Caki2 (cell line): Measurements from ENCODE around the gene HRAS. TPM values are rescaled to one million over a fixed set of nuclear protein-coding genes. Genes with fewer than 3 reads are reported as not detected.
A peak's percentile ranks its signal among the peaks of the same experiment; 100 is the strongest.

Experiments
- DNase-seq: peaks from one replicate; pipeline ENCODE4 v3.0.0-alpha.2; 2015; ENCODE audit warnings: low read depth
- in situ Hi-C: cut with HindIII; loops from 2 replicates; pipeline ENCODE4 v1.10.0; 2016; ENCODE audit warnings: low sequenced_read_pairs, low pct_unique_long_range_greater_than_20kb, mixed read lengths
- total RNA-seq: library from RNA; depleted of rRNA; stranded (reverse); fragments of >200 nt; shearing (Covaris generic); gene quantifications from 2 replicates; pipeline ENCODE4 v1.2.3, GENCODE V29; 2014; ENCODE audit warnings: low replicate concordance

Gene HRAS
- total RNA-seq, 1 experiment from 2014 or later, result 43.8 TPM

GRCh38 chr11:538431-539051 is 3.2 kb upstream of the HRAS start:
- in situ Hi-C loops, result no loop called here
- DNase-seq, result no peak

- DNase-seq, result no peak
- in situ Hi-C loops, result no loop called here
Measured at GRCh38 chr11:537622-538430, 2.5 kb upstream of the HRAS start.

GRCh38 chr11:536841-537621 is 1.7 kb upstream of the HRAS start, which contains the start of gene LRRC56:
TSS of gene LRRC56 (plus strand) at chr11:537527. CDS start at chr11:540685, 3,158 bp downstream.
- DNase-seq, result peak; percentile 85
- in situ Hi-C loops, result no loop called here

- DNase-seq, result no peak
- in situ Hi-C loops, result no loop called here
Measured at GRCh38 chr11:535210-535518, 212 bp downstream of the HRAS start.

GRCh38 chr11:534396-535209 is 773 bp downstream of the HRAS start:
- DNase-seq, result no peak
- in situ Hi-C loops, result no loop called here

- no peak for DNase-seq
- in situ Hi-C loops, result no loop called here
Measured at GRCh38 chr11:533586-534395, 1.6 kb downstream of the HRAS start.

- DNase-seq, result no peak
- in situ Hi-C loops, result no loop called here
Measured at GRCh38 chr11:532986-533585, 2.3 kb downstream of the HRAS start.

GRCh38 chr11:532527-532985 is 2.8 kb downstream of the HRAS start:
- in situ Hi-C loops, result no loop called here
- DNase-seq, result no peak

GRCh38 chr11:531919-532526 is 3.4 kb downstream of the HRAS start:
- in situ Hi-C loops, result no loop called here
- DNase-seq, result no peak

- in situ Hi-C loops, result no loop called here
- DNase-seq, result no peak
Measured at GRCh38 chr11:530960-531831, 4.2 kb downstream of the HRAS start.

GRCh38 chr11:529728-530411 is 5.5 kb downstream of the HRAS start:
- in situ Hi-C loops, result no loop called here

GRCh38 chr11:528815-529727 is 6.3 kb downstream of the HRAS start:
- no peak for DNase-seq

More at GRCh38 chr11:529728-530411, 5.5 kb downstream of the HRAS start:
- DNase-seq, result no peak

GRCh38 chr11:528166-528814 is 7.1 kb downstream of the HRAS start:
- in situ Hi-C loops, result no loop called here
- no peak for DNase-seq

More at GRCh38 chr11:528815-529727, 6.3 kb downstream of the HRAS start:
- in situ Hi-C loops, result no loop called here

- DNase-seq, result no peak
- in situ Hi-C loops, result no loop called here
Measured at GRCh38 chr11:526192-526591, 9.2 kb downstream of the HRAS start.
